HG03439 (cell line): ENCODE data around the gene TTBK1.

Experiments
- ATAC-seq: cut with Tn5 transposase; IDR thresholded peaks from one replicate; pipeline ENCODE4 v1.9.1; 2021; ENCODE audit warnings: mild to moderate bottlenecking, moderate library complexity; ENCODE audit not compliant: unreplicated experiment

Gene TTBK1

DNA sequence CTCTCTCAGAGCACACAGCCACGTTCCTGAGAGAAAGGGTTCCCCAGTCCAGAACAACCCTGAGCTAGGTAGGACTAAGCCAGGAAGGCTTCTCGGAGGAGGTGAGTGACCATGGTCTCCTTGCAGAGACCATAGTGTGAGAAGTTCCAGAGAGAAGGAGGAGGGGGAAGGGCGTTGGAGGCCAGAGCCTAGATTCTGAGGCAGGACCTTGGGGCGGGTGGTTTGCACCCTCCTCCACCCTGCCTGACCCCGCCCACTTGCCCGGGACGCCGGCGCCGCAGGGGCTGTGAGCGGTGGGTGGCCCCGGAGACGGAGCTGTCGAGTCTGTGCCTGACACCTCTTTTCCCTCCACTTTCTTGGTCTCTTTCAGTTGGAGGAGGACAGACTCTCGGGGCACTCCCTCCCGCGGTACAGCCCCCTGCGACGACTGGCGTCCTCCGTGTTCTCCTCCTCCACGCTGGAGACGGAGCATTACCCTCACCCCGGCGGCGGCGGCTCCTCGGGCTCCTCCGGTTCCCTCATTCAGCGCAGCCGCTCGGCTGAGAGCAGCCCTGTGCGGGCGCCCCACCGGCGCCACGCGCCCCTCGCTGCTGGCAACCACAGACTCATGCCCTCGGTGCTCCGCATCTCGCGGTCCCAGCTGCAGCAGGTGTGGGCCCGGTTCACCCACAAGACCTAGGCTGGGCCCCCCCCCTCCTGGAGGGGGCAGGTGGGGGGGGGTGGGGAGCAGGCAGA lies 26.2 kb downstream of the TTBK1 start:
- ATAC-seq, result no peak

DNA sequence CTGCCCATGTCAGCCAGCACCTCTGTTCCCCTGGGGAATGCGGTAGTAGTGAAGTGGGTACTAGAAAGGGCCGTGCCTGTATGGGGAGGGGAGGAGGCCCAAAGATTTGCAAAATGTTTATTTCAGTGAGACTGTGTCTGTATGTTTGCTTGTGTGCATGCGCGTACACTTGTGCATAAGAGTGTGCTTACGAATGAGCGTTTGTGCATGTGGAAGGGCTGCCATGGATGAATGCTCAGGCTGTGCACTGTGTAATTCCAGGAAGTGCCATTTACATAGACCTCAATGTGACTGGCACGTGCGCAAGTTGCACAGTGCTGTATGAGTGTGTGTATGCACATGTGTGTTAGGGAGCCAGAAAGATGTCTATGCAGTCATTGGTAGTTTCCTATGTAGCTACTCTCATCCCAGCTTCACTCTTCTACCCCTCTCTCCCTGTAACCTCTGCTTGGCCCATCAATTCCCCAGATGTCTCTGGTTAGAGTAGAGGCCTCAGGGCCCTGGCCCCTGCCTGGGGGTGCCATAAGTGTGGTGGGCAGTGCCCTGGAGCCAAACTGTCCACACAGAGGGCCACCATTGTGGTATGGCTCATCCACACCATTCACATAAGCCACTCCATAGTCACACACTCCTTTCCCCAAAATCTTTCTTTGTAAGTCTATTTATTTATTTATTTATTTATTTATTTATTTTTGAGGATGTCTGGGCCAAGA lies 28.0 kb downstream of the TTBK1 start:
- ATAC-seq, result no peak

DNA sequence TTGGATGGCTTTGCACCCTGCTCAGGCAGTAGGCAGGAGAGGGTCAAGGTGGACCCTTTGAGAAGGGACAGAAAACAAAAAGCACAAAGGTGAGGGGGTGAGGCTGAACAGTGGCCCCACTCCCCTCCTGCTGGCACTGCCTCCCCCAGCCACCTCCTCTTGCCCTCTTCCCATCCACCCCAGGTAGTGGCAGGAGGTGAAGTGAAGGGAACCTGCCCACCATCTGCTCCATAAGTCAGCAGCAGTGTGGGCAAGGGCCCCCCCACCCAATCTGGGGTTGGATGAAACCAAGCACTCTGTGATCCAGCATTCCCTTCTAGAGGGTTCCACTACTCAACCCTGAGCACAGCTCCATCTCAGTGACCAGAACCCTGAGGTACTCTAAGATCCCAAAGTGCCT lies 28.7 kb downstream of the TTBK1 start:
- no peak for ATAC-seq

DNA sequence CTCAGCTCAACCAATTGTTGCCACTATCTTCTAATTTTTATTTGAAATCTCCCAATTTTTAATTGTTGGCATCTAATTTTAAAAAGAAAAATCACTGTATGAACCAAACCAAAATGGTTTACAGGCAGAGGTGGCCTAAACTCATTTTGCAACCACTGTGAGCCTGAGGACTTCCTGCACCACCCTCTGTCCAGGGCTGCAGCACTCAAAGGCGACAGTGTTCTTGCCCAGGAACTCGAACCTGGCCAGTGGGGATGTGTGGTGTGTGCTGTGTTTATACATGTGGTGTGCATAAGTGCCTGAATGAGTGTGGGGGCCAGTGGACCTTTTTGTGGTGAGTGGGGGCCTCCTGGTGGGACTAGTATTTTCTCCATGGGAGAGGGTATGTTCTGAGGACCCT lies 30.4 kb downstream of the TTBK1 start:
- no peak for ATAC-seq

DNA sequence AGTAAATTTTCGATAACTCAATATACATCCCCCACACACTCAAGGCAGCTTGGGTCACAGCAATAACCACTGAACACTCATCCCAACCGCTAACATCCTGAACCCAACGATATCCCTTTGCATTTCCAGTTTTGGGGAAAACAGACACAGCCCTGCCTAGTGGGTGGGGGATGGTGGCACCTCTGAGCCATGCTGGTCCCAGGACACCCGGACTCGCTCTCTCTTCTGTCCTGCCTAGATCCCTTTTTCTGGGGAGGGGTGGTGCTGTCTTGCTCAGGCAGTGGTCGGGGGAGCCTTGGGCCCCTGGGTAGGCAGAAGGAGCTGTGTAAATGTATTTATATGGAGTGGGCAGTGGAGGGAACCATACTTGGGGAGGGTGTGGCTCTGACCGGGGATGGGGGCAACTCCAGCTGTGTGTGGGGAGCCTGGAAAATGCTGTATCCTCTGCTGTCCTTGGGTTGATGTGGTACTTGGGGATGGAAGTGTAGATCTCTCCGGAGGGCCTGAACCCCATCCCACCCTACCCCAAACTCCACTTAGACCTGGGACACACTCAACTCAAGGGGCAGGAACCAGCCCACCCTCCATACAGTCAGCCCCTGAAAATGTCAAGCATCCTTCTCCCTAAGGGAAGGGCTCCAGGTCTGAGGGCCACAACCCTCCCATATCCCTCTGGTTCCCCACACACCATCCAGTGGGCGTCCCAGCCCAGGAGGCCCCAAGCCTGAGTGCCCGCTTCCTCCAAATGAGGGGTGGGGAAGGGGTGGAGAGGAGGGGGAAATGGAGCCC lies 31.0 kb downstream of the TTBK1 start:
- no peak for ATAC-seq

DNA sequence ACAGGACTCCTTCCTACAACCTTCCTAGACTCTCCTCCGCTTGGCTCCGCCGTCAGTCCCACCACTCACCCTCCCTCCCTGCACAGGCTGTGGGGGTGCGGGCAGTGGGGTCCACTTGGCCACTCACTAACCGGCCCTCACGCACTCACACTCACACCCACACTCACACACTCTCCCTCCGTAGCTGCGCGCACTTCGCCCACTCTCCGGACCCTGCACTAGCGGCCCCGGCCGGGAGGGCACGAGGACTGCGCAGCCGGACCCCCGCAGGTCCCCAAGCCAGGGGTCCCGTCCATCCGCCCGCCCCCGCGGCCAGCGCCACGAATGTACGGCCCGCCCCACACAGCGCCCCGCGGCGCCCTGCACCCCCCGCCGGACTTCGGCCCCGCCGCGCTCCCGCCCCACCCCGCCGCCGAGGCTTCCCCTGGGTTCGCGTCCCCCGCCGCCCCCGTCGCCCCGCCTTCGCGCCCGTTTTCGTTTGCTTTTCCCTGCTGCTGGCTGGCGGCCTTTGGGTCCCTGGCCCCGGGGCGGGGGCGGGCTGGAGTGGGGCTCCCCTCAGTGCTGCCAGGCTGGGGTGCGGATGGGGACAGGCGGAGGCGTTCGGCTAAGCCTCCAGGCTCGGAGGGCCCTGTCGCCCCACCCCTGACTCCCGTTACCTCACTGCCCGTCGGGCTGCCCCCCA lies 31.8 kb downstream of the TTBK1 start:
- no peak for ATAC-seq

DNA sequence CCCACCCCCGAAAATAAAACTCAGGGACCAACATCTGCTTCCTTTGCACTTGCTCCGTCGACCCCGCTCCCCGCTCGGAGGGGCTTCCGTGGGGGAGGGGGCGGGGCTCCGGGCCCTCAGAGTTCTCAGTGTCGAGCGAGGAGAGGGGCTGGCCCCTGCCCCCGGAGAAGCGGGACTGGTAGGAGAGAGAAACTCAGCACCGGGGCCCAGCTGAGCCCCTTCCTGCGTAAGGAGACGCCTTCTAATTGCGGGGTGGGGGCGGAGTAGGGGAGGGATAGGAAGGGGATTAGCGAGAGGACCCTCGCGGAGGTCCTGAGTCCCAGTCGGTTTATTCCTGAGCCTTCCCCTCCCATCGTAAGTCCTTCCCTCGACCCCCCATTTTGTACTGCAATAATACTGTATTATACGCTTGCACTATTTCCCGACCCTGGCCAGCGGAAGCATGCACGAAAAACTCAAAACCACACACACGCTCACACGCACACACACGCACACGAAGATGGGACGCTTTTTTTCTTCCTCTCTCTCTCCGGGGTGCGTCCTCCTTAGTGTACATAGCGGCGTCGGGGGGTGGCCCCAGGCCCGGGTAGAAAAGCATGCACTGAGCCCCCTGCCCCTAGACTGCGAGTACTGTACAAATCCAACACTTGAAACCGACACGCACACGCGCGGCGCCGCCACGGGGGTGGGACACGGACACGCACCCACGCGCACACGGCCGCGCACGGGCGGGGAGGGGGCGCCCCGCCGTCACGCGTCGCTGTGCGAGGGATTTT lies 32.7 kb downstream of the TTBK1 start:
- ATAC-seq, result no peak

DNA sequence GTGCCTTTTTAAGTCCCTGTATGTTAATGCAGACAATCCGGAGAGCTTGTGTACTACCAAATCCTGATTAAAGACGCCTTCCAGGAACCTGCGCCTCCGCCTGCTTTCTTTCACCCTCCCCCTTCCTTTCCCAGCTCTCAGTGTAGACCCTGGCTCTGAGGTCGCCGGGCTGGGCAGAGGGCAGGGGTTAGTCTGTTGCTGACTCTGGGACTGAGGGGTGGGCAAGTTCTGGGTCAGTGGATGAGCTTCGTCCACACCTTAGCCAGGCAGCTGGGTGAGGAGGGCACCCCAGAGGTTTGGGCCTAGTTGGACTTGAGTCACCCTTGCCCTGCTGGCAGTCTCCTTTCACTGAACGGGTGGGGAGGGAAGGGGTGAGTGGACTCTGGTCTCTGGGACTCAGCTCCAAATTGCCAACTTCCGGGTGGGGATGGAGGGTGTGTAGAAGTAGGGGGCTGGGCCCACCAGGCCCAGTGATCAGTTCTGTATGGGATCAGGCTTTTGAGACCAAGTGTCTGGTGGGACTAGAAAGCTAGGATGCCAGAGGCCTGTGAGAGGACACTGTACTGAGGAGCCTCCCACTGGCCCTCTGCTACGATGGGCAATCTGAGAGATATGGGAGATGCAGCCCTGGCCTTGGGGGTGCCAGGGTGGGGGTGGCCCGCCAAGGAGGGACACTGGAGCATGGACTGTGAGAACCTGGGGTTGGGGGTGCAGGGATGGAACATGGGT lies 33.5 kb downstream of the TTBK1 start:
- ATAC-seq, result no peak

DNA sequence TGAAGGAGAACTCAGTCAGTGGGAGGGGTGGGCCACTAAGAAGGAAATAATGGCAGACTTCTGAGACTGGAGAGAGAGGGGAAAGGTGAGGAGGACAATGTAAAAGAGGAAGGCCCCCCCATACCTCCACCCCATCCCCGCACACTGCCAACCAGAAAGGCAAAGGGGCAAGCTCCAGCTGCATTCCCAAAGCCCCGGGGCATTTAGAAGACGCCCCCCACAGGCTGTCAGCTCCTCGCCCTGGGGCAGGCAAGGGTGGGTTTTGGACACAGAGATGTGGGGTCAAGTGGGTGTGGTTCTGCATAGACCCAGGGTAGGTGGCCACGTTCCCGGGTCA lies 34.0 kb downstream of the TTBK1 start:
- ATAC-seq, result no peak

DNA sequence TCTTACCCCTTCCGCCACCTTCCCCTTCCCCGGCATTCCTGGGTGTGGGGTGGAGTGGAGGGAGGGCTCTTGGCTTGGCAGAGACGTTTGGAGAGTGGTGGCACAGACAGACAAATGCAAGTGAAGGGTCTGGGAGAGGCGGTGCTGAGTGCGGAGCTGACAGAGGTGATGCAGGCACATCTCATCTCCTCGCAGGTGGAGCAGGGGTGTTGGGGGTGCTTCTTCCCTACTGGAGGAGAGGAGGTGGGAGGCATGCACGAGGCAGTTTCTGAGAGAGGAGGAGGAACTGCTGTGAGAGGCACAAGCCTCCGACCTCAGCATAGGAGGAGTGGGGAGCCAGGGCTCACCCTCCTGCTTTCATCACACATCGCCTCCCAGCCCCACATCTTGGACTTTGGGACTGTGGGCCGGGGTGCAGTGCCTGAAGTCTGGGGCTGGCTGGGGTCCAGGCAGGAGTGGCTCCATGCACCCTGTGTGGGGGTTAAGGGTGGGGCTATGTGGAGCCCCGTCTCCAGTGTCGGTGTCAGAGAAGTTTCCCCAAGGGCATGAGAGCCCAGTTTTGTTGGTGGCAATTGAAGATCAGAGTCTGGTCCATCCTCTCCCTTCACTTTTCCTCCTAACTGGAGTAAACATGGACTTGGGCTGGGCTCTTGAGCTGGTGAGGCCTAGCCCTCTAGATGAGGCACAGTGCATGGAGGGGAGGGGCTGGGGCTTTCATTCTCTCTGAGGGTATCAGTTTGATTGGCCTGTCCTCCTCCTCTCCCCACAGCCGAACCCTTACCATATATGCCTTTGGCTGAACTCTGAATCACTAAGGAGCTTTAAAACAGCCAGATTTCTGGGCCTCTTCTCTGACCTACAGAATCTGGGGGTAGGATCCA lies 34.6 kb downstream of the TTBK1 start:
- ATAC-seq, result no peak

DNA sequence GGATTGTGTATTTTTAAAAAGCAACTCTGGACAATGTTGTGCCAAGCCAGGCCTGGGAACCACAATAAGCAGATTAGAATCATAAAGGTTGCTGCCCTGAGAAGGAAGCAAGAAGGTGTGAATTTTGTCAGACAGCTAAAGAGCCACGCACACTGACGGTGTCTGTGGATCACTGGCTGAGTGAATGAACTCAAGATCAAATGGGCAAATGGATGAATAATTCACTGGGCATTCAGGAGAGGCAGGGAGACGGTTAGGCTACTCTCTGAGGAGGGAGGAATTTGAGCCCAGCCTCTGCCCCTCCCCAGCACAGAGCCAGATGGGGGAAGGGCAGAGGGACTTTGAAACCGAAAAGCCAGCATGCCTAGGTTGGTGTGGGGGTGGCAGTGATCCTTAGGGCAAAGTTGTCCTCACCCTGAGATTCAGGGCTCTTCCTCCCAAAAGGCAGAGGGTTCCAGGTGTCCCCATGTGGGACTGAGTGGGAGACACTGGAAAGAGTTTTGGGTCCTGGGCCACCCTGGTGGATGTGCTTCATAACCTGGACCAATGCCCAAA lies 35.3 kb downstream of the TTBK1 start:
- no peak for ATAC-seq

DNA sequence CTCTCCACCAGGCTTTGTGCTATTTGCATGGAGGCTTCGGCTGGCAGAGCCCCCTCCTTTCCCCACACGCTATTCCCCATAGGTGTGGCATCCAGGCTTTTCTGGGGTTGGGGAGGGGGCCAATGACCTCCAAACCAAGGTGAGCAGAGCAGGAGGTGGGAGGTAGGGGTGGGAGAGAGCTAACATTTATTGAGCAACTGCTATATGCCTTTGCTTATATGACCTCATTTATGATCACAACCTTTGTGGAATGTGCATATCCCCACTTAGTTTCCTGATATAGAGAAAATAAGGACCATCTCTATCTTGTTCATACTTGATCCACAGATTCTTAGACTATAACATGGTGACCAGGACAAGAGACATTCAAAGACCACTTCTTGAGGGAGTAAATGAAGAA lies 37.0 kb downstream of the TTBK1 start:
- ATAC-seq, result no peak

DNA sequence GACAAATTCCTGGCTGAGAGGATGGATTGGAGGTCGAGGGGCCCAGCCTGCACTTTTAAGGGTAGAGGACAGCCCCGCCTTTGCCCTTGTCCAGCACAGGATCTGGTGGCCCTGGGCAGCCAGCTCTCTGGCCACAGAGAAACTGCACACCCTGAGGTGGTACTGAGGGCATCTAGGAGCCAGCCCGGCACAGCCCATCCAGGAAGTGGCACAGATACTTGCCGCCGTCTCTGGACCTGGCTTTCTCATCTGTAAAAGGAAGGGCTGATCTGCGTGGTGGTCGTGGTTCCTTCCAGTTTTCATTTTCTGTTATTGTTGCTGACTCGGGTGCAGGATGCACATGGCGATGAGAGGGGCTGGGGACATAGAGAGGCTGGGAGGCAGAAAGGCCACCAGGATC lies 38.8 kb downstream of the TTBK1 start:
- no peak for ATAC-seq

DNA sequence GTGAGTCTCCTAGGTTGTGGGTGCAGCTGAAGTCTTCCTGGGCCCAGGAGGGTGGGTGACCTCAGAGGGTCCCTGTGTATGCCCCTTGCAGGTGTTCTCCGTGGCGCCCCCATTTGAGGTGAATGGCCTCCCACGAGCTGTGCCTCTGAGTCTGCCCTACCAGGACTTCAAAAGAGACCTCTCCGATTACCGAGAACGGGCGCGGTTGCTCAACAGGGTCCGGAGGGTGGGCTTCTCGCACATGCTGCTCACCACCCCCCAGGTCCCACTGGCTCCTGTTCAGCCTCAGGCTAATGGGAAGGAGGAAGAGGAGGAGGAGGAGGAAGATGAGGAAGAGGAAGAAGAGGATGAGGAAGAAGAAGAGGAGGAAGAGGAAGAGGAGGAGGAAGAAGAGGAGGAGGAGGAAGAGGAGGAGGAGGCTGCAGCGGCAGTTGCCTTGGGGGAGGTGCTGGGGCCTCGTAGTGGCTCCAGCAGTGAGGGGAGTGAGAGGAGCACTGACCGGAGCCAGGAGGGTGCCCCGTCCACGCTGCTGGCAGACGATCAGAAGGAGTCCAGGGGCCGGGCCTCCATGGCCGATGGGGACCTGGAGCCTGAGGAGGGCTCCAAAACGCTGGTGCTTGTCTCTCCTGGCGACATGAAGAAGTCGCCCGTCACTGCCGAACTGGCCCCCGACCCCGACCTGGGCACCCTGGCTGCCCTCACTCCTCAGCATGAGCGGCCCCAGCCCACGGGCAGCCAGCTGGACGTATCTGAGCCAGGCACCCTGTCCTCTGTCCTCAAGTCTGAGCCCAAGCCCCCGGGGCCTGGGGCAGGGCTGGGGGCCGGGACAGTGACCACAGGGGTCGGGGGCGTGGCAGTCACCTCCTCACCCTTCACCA lies 39.6 kb downstream of the TTBK1 start:
- no peak for ATAC-seq

DNA sequence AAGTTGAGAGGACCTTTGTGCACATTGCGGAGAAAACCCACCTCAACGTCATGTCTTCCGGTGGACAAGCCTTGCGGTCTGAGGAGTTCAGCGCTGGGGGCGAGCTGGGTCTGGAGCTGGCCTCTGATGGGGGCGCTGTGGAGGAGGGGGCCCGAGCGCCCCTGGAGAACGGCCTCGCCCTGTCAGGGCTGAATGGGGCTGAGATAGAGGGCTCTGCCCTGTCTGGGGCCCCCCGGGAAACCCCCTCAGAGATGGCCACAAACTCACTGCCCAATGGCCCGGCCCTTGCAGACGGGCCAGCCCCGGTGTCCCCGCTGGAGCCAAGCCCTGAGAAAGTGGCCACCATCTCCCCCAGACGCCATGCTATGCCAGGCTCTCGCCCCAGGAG lies 40.2 kb downstream of the TTBK1 start:
- ATAC-seq, result no peak

DNA sequence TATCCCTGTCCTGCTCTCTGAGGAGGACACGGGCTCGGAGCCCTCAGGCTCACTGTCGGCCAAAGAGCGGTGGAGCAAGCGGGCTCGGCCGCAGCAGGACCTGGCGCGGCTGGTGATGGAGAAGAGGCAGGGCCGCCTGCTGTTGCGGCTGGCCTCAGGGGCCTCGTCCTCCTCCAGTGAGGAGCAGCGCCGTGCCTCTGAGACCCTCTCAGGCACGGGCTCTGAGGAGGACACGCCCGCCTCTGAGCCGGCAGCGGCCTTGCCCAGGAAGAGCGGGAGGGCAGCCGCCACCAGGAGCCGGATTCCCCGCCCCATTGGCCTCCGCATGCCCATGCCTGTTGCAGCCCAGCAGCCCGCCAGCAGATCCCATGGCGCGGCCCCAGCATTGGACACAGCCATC lies 40.6 kb downstream of the TTBK1 start:
- no peak for ATAC-seq

DNA sequence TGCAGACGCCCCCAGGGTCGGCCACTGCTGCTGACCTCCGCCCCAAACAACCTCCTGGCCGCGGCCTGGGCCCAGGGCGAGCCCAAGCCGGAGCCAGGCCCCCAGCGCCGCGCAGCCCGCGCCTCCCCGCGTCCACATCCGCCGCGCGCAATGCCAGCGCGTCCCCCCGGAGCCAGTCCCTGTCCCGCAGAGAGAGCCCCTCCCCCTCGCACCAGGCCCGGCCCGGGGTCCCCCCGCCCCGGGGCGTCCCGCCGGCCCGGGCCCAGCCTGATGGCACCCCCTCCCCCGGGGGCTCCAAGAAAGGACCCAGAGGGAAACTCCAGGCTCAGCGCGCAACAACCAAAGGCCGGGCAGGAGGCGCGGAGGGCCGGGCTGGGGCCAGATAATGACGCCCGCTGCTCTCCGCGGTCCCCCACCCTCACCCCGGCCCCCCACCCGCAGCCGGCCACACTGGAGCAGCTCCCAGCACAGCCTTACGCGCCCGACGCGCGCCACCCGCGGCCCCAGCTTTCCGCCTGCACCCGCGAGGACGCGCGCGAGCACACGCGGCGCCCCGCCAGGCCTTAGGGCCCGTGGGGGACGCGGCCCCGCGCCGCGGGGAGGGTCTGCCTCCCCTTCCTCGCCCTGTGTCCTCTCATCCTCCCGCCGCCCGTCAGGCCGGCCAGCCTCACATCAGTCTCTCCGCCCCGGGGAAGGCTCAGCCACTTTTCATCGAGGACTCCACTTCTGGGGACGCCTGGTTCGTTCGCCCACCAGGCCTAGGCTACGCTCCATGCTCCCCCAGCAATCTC lies 41.9 kb downstream of the TTBK1 start:
- no peak for ATAC-seq
